ENCODE results near the gene GDAP2. TPM values are rescaled to one million over a fixed set of nuclear protein-coding genes. Genes with fewer than 3 reads are reported as not detected.
"Not testable (repeated sequence)": the region's sequence is repeated elsewhere in the genome, so short reads cannot be mapped to it uniquely, and the experiment has no call there.

The GDAP2 gene
- total RNA-seq, 4 donors from 2014 or later, result 18.1 to 20.4 (median 19.7) TPM

GRCh38 chr1:117932576-117932975, 3.2 kb upstream of the GDAP2 start:
- TF ChIP-seq CTCF (IDR thresholded peaks at IDR 0.05), result no peak
- no peak for TF ChIP-seq POLR2A (IDR thresholded peaks at IDR 0.05)
- WGBS, 2 donors, result 96 to 98% methylated on average over 4 of the region's 4 CpGs

GRCh38 chr1:117930484-117930883, 1.1 kb upstream of the GDAP2 start:
- peak overlapping the region; percentile 91 for H3K4me3 ChIP-seq (ENCODE audit: low read depth, poor library complexity, severe bottlenecking)
- intact Hi-C loops (cut with DNase I; ENCODE audit: low total_unique reads), result no loop called here
- no peak for DNase-seq (ENCODE audit: low spot score in 2 of 2)
- TF ChIP-seq POLR2A (IDR thresholded peaks at IDR 0.05) (no peak), CTCF (IDR thresholded peaks at IDR 0.05) (no peak)
- WGBS, 2 donors, result 2 to 5% methylated on average over 6 of the region's 6 CpGs

More at GRCh38 chr1:117932576-117932975, 3.2 kb upstream of the GDAP2 start:
- no peak for DNase-seq (ENCODE audit: low spot score in 2 of 2)
- no peak overlapping the region for H3K4me3 ChIP-seq (ENCODE audit: low read depth, poor library complexity, severe bottlenecking)
- intact Hi-C loops (cut with DNase I; ENCODE audit: low total_unique reads), result no loop called here

GRCh38 chr1:117930173-117930447, 689 bp upstream of the GDAP2 start:
- DNase-seq (ENCODE audit: low spot score in 2 of 2), result no peak
- H3K4me3 ChIP-seq (ENCODE audit: low read depth, poor library complexity, severe bottlenecking), result peak overlapping the region; percentile 91
- 0 to 2% methylated on average over 12 of the region's 12 CpGs for WGBS, 2 donors
- intact Hi-C loops (cut with DNase I; ENCODE audit: low total_unique reads), result no loop called here
- TF ChIP-seq CTCF (IDR thresholded peaks at IDR 0.05) (no peak), POLR2A (IDR thresholded peaks at IDR 0.05) (no peak)

- peak; percentile 25 to 89 for DNase-seq (ENCODE audit: low spot score in 2 of 2)
- 0 to 1% methylated on average over 21 to 24 of the region's 24 CpGs for WGBS, 2 donors
- TF ChIP-seq POLR2A (IDR thresholded peaks at IDR 0.05) (no peak), CTCF (IDR thresholded peaks at IDR 0.05) (no peak)
- intact Hi-C loops (cut with DNase I; ENCODE audit: low total_unique reads), result no loop called here
- H3K4me3 ChIP-seq (ENCODE audit: low read depth, poor library complexity, severe bottlenecking), result peak overlapping the region; percentile 91
Observed at GRCh38 chr1:117928881-117929342, 509 bp downstream of the GDAP2 start.

GRCh38 chr1:117925981-117926380, 3.4 kb downstream of the GDAP2 start:
- no peak overlapping the region for H3K4me3 ChIP-seq (ENCODE audit: low read depth, poor library complexity, severe bottlenecking)
- no peak for TF ChIP-seq POLR2A (IDR thresholded peaks at IDR 0.05)
- no peak for TF ChIP-seq CTCF (IDR thresholded peaks at IDR 0.05)
- 83 to 88% methylated on average over 3 of the region's 3 CpGs for WGBS, 2 donors
- no peak for DNase-seq (ENCODE audit: low spot score in 2 of 2)
- intact Hi-C loops (cut with DNase I; ENCODE audit: low total_unique reads), result no loop called here

GRCh38 chr1:117922717-117923116, 6.7 kb downstream of the GDAP2 start:
- WGBS, 2 donors, result 77 to 79% methylated on average over 5 to 7 of the region's 7 CpGs
- DNase-seq (ENCODE audit: low spot score in 2 of 2); H3K4me3 ChIP-seq (ENCODE audit: low read depth, poor library complexity, severe bottlenecking); intact Hi-C loops (cut with DNase I; ENCODE audit: low total_unique reads): not testable (repeated sequence)

Data from lower leg skin (tissue), 4 donors.